LNCAP (cell line): ENCODE data around the gene C12orf56.

Source experiments
- TF ChIP-seq, protein P1 (sequence below): fragments of 450-650 bp; IDR thresholded peaks from 2 replicates; pipeline ENCODE4 v1.5.1; 2017; ENCODE audit warnings: mild to moderate bottlenecking

Gene C12orf56, protein sequence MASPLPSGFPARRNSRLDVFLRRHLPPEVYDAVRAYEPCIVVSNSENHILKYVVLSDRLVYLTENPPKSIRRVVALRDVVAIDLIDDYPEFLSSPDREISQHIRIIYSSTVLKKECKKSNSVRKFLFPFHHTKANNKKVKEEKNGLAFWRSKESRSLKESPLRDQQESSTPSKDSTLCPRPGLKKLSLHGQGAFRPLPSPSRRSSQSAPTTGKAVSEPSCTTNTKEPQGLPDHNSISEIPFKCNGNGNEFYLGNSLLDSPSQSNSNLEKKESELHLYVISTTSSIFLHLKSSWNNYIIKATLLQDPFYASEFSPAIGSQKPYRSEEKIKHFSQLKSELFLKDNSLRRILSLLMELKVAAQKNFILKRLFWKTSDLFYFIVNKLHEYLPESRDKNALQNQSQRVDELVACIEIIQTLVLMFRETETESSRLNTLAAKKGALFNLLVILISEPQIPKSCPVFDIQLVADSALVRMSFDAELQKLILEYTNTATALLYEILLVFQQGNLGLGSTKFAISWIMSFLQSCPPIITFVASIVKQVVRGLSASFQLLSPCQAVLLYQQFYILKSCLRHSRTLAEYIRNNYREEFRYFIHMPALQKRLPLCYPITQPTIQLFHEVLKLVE

DNA sequence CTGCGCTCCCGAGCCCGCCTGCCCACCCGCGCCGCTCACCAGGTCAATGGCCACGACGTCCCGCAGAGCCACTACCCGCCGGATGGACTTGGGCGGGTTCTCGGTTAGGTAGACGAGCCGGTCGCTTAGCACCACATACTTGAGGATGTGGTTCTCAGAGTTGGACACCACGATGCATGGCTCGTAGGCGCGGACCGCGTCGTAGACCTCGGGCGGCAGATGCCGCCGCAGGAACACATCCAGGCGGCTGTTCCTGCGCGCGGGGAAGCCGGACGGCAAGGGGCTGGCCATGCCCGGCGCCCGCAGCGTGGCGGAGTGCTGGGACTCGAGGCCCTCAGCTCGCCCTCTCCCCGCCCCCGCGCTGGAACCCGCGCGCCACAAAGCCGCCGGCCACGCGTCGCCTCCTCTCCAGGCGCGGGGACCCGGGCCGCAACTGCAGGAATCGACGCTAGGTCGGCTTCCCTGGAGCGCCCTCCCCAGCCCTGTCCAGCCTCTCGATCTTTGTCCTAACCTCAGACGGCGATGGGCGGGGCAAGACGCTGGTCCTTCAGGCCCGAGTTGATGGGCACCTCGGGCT lies at the start of gene C12orf56:
Gene C12orf56 (minus strand): TSS at position 484 of the 577 bp plus-strand sequence. CDS start 193 bp downstream, at position 291.
- TF ChIP-seq, protein P1, sequence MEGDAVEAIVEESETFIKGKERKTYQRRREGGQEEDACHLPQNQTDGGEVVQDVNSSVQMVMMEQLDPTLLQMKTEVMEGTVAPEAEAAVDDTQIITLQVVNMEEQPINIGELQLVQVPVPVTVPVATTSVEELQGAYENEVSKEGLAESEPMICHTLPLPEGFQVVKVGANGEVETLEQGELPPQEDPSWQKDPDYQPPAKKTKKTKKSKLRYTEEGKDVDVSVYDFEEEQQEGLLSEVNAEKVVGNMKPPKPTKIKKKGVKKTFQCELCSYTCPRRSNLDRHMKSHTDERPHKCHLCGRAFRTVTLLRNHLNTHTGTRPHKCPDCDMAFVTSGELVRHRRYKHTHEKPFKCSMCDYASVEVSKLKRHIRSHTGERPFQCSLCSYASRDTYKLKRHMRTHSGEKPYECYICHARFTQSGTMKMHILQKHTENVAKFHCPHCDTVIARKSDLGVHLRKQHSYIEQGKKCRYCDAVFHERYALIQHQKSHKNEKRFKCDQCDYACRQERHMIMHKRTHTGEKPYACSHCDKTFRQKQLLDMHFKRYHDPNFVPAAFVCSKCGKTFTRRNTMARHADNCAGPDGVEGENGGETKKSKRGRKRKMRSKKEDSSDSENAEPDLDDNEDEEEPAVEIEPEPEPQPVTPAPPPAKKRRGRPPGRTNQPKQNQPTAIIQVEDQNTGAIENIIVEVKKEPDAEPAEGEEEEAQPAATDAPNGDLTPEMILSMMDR: no peak

DNA sequence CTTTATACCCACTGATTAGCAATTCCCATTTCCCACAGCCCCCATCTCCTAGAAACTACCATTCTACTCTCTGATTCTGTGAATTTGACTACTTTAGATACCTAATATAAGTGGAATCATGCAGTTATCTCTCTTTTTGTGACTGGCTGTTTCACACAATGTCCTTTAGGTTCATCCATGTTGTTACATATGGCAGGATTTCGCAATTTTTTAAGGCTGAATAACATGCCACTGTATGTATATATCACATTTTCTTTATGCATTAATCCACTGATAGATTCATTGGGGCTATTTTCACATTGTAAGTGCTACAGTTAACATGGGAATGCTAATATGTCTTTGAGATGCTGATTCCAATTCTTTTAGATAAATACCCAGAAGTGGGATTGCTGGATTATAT lies 49.5 kb upstream of the C12orf56 start:
- TF ChIP-seq, protein P1: no peak

DNA sequence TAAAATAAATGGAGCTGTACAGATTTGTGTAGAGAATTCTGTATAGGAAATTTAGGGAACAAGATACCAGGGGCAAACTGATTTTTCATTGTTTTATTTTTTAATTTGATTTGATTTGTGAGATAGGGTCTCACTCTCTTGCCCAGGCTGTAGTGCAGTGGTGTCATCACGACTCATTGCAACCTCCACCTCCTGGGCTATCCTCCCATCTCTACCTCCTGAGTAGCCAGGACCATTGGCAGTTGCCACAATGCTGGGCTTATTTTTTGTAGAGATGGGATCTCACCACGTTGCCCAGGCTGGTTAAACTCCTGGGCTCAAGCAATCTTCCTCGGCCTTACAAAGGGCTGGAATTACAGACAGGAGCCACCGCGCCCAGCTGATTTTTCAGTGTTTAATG lies 43.4 kb upstream of the C12orf56 start:
- TF ChIP-seq, protein P1: no peak

DNA sequence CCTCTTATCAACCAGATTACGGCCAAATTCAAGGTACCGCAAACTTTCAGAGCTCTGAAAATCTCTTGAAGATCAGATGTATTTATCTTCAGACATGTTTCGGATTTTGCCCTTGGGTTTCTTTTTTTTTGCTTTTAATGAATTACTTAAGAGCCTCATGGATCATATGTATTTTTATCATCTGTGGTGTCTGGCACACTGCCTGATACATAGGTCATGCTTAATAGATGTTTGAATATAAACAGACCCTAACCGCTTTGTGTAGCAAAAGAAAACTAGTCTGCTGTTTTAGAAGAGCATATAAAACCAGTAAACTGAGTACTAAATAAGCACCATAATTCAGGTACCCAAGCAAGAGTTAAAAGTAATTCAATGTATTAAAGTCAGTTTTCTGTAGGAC lies 41.2 kb upstream of the C12orf56 start:
- TF ChIP-seq, protein P1: no peak

DNA sequence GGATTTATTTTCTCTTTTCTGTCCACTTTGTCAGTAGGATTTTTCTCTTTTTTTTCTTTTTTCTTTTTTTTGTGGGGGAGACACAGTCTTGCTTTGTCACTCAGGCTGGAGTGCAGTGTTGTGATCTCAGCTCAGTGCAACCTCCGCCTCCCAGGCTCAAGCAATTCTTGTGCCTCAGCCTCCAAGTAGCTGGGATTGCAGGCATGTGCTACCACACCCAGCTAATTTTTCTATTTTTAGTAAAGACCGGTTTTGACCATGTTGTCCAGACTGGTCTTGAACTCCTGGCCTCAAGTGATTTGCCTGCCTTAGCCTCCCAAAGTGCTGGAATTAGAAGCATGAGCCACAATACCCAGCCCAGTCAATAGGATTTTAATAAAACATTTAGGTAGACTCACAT lies 40.3 kb upstream of the C12orf56 start:
- TF ChIP-seq, protein P1: no peak

DNA sequence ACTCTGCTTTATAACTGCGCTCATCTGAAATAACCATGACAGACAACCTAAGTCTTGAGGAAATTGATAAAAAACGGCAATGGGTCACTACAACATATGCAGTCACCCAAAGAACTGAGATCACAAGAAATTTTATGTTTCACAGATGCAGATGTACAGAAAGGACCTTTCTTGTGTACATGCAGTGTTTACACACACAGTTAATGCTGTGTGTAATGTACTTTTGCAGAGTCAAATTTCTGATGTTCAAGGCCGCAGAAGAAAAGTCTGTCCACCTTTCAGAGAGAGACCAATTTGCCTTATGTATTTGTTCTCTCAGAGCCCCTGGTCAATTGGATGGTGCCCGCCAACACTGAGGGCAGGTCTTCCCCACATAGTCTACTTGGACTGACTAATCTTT lies 38.4 kb upstream of the C12orf56 start:
- TF ChIP-seq, protein P1: no peak

DNA sequence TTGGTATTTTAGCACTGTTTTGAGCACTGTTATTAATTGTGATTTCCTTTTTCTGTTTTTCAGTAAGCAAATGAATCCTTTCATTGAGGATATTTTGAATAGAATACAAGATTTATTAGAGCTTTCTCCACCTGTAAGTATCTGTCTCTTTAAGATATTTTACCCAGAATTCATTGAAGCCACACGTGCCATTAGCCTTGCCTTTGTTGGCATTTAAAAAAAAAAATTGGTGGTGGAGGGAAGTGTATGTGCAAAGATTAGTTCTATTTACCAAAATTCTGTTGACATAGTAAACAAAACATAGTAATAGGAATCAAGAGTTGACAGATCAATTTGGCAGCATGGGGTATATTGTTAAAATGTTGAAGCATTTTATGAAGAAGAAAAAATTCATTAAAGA lies 37.4 kb upstream of the C12orf56 start:
- TF ChIP-seq, protein P1: no peak
